Ishikawa (cell line): Measurements from ENCODE around the gene GRP.

Experiments used
- CEBPB ChIP-seq: IDR thresholded peaks from 2 replicates; pipeline ENCODE4 v1.6.1; 2012
- CREB1 ChIP-seq: IDR thresholded peaks from 2 replicates; pipeline ENCODE4 v1.6.1; 2012; ENCODE audit warnings: low read depth
- EGR1 ChIP-seq: IDR thresholded peaks from 2 replicates; pipeline ENCODE4 v1.6.1; 2012
- EP300 ChIP-seq: IDR thresholded peaks from 2 replicates; pipeline ENCODE4 v1.6.1; 2012; ENCODE audit warnings: borderline replicate concordance
- FOXM1 ChIP-seq: IDR thresholded peaks from 2 replicates; pipeline ENCODE4 v1.6.1; 2012; ENCODE audit warnings: low read depth, borderline replicate concordance
- MAX ChIP-seq: IDR thresholded peaks from 2 replicates; pipeline ENCODE4 v1.6.1; 2012
- NFIC ChIP-seq: IDR thresholded peaks from 2 replicates; pipeline ENCODE4 v1.6.1; 2012
- RAD21 ChIP-seq: IDR thresholded peaks from 2 replicates; pipeline ENCODE4 v1.6.1; 2012; ENCODE audit warnings: low read depth
- REST ChIP-seq: IDR thresholded peaks from 2 replicates; pipeline ENCODE4 v1.6.1; 2012; ENCODE audit warnings: low read depth, mild to moderate bottlenecking
- TAF1 ChIP-seq: IDR thresholded peaks from 2 replicates; pipeline ENCODE4 v1.6.1; 2012; ENCODE audit warnings: low read depth, mild to moderate bottlenecking
- TCF12 ChIP-seq: IDR thresholded peaks from 2 replicates; pipeline ENCODE4 v1.6.1; 2012; ENCODE audit warnings: low read depth
- TEAD4 ChIP-seq: IDR thresholded peaks from 2 replicates; pipeline ENCODE4 v1.6.1; 2012
- USF1 ChIP-seq: IDR thresholded peaks from 2 replicates; pipeline ENCODE4 v1.6.1; 2012
- YY1 ChIP-seq: IDR thresholded peaks from 2 replicates; pipeline ENCODE4 v1.6.1; 2012; ENCODE audit warnings: low read depth
- ZBTB7A ChIP-seq: IDR thresholded peaks from 2 replicates; pipeline ENCODE4 v1.6.1; 2012; ENCODE audit warnings: low read depth

GRP gene

GRCh38 chr18:59269563-59270119 lies 49.7 kb downstream of the GRP start:
- no peak for TF ChIP-seq YY1
- TF ChIP-seq EGR1: no peak
- no peak for TF ChIP-seq NFIC
- TF ChIP-seq TEAD4: no peak
- TF ChIP-seq CREB1: no peak
- TF ChIP-seq TCF12: no peak
- TF ChIP-seq MAX: no peak
- TF ChIP-seq FOXM1: no peak
- no peak for TF ChIP-seq ZBTB7A
- no peak for TF ChIP-seq USF1
- no peak for TF ChIP-seq TAF1
- no peak for TF ChIP-seq RAD21
- TF ChIP-seq EP300: no peak
- no peak for TF ChIP-seq REST
- no peak for TF ChIP-seq CEBPB

GRCh38 chr18:59270689-59271257 lies 50.8 kb downstream of the GRP start:
- TF ChIP-seq NFIC (no peak), TCF12 (no peak), TEAD4 (no peak), REST (no peak), EGR1 (no peak), YY1 (no peak), ZBTB7A (no peak)

- TF ChIP-seq EGR1: no peak
- TF ChIP-seq CEBPB: no peak
- TF ChIP-seq USF1: no peak
Observed at GRCh38 chr18:59271606-59272220, 51.8 kb downstream of the GRP start.

GRCh38 chr18:59272221-59272888 lies 52.4 kb downstream of the GRP start:
- TF ChIP-seq TCF12 (no peak), TAF1 (no peak), YY1 (no peak), EP300 (no peak), RAD21 (no peak), REST (no peak), NFIC (no peak), CEBPB (no peak), CREB1 (no peak)
